NB4 (cell line): ENCODE results near the gene CMSS1.

Source experiments
- DNase-seq: peaks from one replicate; pipeline ENCODE4 v3.0.0; 2010; ENCODE audit warnings: low read depth
- H3K4me3 ChIP-seq: one replicate; pipeline ENCODE4 v1.5.1; 2011; ENCODE audit warnings: mild to moderate bottlenecking, low read depth, low read length, moderate library complexity
- MYC ChIP-seq: IDR thresholded peaks from 2 replicates; pipeline ENCODE4 v1.6.1; 2011; ENCODE audit warnings: low read depth, low read length
- POLR2A ChIP-seq: IDR thresholded peaks from 2 replicates; pipeline ENCODE4 v1.6.1; 2011; ENCODE audit warnings: mild to moderate bottlenecking; ENCODE audit not compliant: insufficient read length; ENCODE audit errors: extremely low read depth
- TF ChIP-seq, protein P1 (sequence below): IDR thresholded peaks from one replicate; pipeline ENCODE4 v1.5.1; 2012; ENCODE audit warnings: low read depth, low read length
- TF ChIP-seq, protein P2 (sequence below): IDR thresholded peaks from 2 replicates; pipeline ENCODE4 v1.6.1; 2011; ENCODE audit warnings: low read depth, low read length

The CMSS1 gene

GRCh38 chr3:100120693-100121092 lies 303.0 kb downstream of the CMSS1 start:
- H3K4me3 ChIP-seq, result no peak overlapping the region
- no peak for TF ChIP-seq POLR2A
- no peak for TF ChIP-seq MYC
- TF ChIP-seq, protein P1, sequence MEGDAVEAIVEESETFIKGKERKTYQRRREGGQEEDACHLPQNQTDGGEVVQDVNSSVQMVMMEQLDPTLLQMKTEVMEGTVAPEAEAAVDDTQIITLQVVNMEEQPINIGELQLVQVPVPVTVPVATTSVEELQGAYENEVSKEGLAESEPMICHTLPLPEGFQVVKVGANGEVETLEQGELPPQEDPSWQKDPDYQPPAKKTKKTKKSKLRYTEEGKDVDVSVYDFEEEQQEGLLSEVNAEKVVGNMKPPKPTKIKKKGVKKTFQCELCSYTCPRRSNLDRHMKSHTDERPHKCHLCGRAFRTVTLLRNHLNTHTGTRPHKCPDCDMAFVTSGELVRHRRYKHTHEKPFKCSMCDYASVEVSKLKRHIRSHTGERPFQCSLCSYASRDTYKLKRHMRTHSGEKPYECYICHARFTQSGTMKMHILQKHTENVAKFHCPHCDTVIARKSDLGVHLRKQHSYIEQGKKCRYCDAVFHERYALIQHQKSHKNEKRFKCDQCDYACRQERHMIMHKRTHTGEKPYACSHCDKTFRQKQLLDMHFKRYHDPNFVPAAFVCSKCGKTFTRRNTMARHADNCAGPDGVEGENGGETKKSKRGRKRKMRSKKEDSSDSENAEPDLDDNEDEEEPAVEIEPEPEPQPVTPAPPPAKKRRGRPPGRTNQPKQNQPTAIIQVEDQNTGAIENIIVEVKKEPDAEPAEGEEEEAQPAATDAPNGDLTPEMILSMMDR, result no peak
- TF ChIP-seq, protein P2, sequence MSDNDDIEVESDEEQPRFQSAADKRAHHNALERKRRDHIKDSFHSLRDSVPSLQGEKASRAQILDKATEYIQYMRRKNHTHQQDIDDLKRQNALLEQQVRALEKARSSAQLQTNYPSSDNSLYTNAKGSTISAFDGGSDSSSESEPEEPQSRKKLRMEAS, result no peak
- DNase-seq, result no peak

DNA sequence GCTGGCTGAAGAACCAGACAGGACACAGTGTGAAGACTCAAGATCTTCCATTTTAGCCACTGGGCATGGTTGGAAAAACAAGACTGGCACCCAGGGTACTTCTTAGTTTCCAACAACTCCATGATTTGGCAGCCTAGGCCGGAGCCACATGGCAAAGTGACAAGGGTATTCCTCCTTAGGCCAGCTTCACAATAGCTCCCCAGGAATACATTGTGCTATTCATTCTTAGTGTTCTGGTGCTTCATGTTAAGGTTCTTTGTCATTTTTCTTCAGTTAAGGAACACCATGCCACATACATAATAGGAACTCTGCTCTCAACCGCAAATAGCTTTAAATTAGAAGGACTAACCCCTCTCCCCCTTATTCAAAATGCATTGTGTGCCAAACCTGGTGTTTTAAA lies 304.7 kb downstream of the CMSS1 start:
- TF ChIP-seq, protein P2, result no peak
- TF ChIP-seq POLR2A (no peak), MYC (no peak)
- TF ChIP-seq, protein P1, result no peak
- no peak for DNase-seq
- H3K4me3 ChIP-seq, result no peak overlapping the region

DNA sequence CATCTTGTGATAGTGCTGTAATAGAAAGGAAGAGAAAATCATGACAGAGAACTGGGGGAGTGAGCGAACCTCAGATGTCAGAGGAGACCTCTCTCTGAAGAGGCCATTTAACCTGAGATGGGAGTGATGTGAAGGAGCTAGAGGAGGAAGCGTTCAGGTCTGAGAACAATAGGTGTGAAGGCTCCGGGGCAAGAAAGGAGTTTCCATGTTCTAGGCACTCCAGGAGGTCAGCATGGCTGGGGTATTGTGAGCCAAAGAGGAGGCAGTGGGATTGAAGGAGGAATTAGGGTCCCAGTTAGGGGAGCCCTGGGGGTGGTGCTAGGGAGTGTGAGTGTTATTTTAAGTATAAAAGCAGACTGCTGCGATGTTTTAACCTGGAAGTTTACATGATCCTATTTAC lies 305.4 kb downstream of the CMSS1 start:
- TF ChIP-seq, protein P1, result no peak
- TF ChIP-seq POLR2A (no peak), MYC (no peak)
- TF ChIP-seq, protein P2, result no peak
- no peak overlapping the region for H3K4me3 ChIP-seq
- no peak for DNase-seq

GRCh38 chr3:100124201-100124761 lies 306.6 kb downstream of the CMSS1 start:
- no peak for TF ChIP-seq POLR2A
- TF ChIP-seq, protein P2, result no peak
- no peak for TF ChIP-seq MYC
- TF ChIP-seq, protein P1, result no peak
- H3K4me3 ChIP-seq, result no peak overlapping the region
- DNase-seq, result no peak

- no peak overlapping the region for H3K4me3 ChIP-seq
- no peak for DNase-seq
- TF ChIP-seq MYC (no peak), POLR2A (no peak)
- TF ChIP-seq, protein P2, result no peak
- TF ChIP-seq, protein P1, result no peak
These were observed 307.7 kb downstream of the CMSS1 start for GRCh38 chr3:100125161-100125938.
